Epithelial cell of esophagus (primary cell): ENCODE measurements around the gene GNG7.
"Not testable (repeated sequence)": the region's sequence is repeated elsewhere in the genome, so short reads cannot be mapped to it uniquely, and the experiment has no call there.

ENCODE experiments used
- DNase-seq: peaks from one replicate; pipeline ENCODE4 v3.0.0; 2010; ENCODE audit warnings: low read depth
- H3K4me3 ChIP-seq: 2 replicates; pipeline ENCODE4 v1.5.1; 2011; ENCODE audit warnings: mild to moderate bottlenecking, low read length, control low read depth
- TF ChIP-seq, protein P1 (sequence below): IDR thresholded peaks from 2 replicates; pipeline ENCODE4 v1.5.1; 2011; ENCODE audit warnings: low read depth, mild to moderate bottlenecking, low read length, control low read depth, inconsistent platforms; ENCODE audit not compliant: insufficient read depth; ENCODE audit errors: missing control alignments

The GNG7 gene

DNA sequence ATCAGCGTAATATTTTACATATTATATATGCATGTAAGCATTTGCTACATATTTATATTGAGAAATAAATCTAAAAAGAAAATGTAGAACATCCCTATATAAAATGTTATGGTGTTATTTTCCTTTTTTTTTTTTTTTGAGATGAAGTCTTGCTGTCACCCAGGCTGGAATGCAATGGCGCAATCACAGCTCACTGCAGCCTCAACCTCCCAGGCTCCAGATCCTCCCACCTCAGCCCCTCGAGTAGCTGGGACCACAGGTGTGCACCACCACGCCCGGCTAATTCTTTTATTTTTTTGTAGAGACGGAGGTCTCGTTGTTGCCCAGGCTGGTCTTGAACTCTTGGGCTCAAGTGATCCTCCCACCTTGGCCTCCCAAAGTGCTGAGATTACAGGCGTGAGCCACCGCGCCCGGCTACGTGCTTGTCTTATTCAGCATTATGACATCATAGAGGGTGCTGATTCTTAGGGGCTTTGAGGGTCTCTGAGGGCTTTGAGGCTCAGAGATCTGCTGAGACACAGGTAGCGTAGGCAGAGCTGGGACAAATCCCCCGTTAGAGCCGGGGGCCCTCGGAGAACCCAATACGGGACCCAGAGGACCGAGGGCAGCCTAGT, 124.7 kb downstream of the GNG7 start:
- DNase-seq: no peak
- TF ChIP-seq, protein P1, sequence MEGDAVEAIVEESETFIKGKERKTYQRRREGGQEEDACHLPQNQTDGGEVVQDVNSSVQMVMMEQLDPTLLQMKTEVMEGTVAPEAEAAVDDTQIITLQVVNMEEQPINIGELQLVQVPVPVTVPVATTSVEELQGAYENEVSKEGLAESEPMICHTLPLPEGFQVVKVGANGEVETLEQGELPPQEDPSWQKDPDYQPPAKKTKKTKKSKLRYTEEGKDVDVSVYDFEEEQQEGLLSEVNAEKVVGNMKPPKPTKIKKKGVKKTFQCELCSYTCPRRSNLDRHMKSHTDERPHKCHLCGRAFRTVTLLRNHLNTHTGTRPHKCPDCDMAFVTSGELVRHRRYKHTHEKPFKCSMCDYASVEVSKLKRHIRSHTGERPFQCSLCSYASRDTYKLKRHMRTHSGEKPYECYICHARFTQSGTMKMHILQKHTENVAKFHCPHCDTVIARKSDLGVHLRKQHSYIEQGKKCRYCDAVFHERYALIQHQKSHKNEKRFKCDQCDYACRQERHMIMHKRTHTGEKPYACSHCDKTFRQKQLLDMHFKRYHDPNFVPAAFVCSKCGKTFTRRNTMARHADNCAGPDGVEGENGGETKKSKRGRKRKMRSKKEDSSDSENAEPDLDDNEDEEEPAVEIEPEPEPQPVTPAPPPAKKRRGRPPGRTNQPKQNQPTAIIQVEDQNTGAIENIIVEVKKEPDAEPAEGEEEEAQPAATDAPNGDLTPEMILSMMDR: no peak
- H3K4me3 ChIP-seq: no peak overlapping the region

GRCh38 chr19:2575734-2576481, 126.6 kb downstream of the GNG7 start:
- no peak for DNase-seq
- TF ChIP-seq, protein P1: no peak
- no peak overlapping the region for H3K4me3 ChIP-seq

GRCh38 chr19:2574971-2575630, 127.4 kb downstream of the GNG7 start:
- H3K4me3 ChIP-seq: no peak overlapping the region
- TF ChIP-seq, protein P1: no peak
- DNase-seq: no peak

GRCh38 chr19:2574478-2574931, 128.0 kb downstream of the GNG7 start:
- TF ChIP-seq, protein P1: no peak
- no peak for DNase-seq

DNA sequence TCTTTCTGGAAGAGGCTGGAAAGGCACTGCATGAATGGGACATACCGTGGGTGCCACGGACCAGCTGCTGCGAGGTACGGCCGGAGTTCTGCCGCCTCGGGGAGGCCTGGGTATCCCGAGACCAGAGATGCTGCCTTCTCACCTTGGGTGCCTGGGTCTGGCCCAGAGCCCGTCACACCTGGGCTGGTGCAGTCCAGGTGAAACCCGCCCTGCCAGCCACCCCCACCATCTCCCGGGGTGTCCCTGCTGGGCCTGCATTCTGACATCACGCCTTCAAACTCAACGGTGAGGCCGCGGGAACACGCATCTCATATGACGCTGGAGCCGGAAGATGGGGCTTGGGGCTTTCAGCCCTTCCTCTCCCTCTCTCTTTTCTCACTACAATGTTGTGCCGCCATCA, 128.6 kb downstream of the GNG7 start:
- H3K4me3 ChIP-seq: no peak overlapping the region
- no peak for DNase-seq
- TF ChIP-seq, protein P1: no peak

More at GRCh38 chr19:2574478-2574931, 128.0 kb downstream of the GNG7 start:
- no peak overlapping the region for H3K4me3 ChIP-seq

GRCh38 chr19:2572152-2572551, 130.3 kb downstream of the GNG7 start:
- peak; percentile 49 for DNase-seq
- not testable (repeated sequence) for H3K4me3 ChIP-seq
